Ishikawa (cell line): ENCODE measurements around the gene SPTBN5.

Experiments
- CEBPB ChIP-seq: IDR thresholded peaks from 2 replicates; pipeline ENCODE4 v1.6.1; 2012
- CREB1 ChIP-seq: IDR thresholded peaks from 2 replicates; pipeline ENCODE4 v1.6.1; 2012; ENCODE audit warnings: low read depth
- EGR1 ChIP-seq: IDR thresholded peaks from 2 replicates; pipeline ENCODE4 v1.6.1; 2012
- EP300 ChIP-seq: IDR thresholded peaks from 2 replicates; pipeline ENCODE4 v1.6.1; 2012; ENCODE audit warnings: borderline replicate concordance
- FOXM1 ChIP-seq: IDR thresholded peaks from 2 replicates; pipeline ENCODE4 v1.6.1; 2012; ENCODE audit warnings: low read depth, borderline replicate concordance
- NFIC ChIP-seq: IDR thresholded peaks from 2 replicates; pipeline ENCODE4 v1.6.1; 2012
- RAD21 ChIP-seq: IDR thresholded peaks from 2 replicates; pipeline ENCODE4 v1.6.1; 2012; ENCODE audit warnings: low read depth
- TAF1 ChIP-seq: IDR thresholded peaks from 2 replicates; pipeline ENCODE4 v1.6.1; 2012; ENCODE audit warnings: low read depth, mild to moderate bottlenecking
- TCF12 ChIP-seq: IDR thresholded peaks from 2 replicates; pipeline ENCODE4 v1.6.1; 2012; ENCODE audit warnings: low read depth
- TEAD4 ChIP-seq: IDR thresholded peaks from 2 replicates; pipeline ENCODE4 v1.6.1; 2012
- YY1 ChIP-seq: IDR thresholded peaks from 2 replicates; pipeline ENCODE4 v1.6.1; 2012; ENCODE audit warnings: low read depth
- ZBTB7A ChIP-seq: IDR thresholded peaks from 2 replicates; pipeline ENCODE4 v1.6.1; 2012; ENCODE audit warnings: low read depth
- TF ChIP-seq, protein P1 (sequence below): IDR thresholded peaks from 2 replicates; pipeline ENCODE4 v1.6.1; 2012
- TF ChIP-seq, protein P2 (sequence below): IDR thresholded peaks from 2 replicates; pipeline ENCODE4 v1.6.1; 2012; ENCODE audit warnings: low read depth, mild to moderate bottlenecking
- TF ChIP-seq, protein P3 (sequence below): IDR thresholded peaks from 2 replicates; pipeline ENCODE4 v1.6.1; 2012

Gene SPTBN5

DNA sequence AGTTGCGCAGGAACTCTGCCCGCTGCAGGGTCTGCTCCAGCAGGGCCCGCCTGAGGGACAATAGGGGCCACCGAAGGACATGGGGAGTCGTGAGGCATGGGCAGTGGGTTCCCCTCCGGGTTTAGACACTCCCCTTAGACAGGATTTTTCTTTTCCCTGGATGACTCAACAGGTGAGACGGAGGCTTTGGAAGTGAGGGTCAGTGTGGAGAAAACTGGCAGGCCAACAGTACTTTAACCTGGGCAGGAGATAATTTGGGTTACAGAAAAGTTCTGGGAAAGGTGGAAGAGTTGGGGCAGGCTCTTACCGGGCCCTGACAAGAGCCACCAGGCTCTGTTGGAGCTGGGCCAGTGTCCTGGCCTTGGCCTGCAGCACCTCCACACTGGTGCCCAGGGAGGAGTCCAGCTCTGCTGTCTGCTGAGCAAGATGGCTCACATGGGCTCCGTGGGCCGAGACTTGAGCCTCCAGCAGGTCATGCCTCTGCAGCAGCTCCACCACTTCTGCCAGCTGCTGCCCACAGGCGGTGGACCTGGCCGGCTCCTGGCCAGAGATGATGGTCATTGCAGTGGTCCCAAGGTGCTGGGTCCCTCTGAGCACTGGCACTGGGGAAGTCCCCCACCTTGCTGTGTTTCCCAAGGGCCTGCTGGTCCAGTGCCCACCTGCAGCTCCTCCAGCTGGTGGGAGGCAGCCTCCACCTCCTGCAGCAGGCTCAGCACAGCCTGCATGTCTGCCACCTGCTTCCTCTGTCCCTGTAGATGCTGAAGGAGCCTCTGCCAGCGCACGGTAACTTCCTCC, 11.0 kb downstream of the SPTBN5 start:
- no peak for TF ChIP-seq ZBTB7A
- no peak for TF ChIP-seq TEAD4
- TF ChIP-seq, protein P1, sequence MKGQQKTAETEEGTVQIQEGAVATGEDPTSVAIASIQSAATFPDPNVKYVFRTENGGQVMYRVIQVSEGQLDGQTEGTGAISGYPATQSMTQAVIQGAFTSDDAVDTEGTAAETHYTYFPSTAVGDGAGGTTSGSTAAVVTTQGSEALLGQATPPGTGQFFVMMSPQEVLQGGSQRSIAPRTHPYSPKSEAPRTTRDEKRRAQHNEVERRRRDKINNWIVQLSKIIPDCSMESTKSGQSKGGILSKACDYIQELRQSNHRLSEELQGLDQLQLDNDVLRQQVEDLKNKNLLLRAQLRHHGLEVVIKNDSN: no peak
- TF ChIP-seq EGR1: no peak
- TF ChIP-seq CEBPB: no peak
- TF ChIP-seq, protein P2, sequence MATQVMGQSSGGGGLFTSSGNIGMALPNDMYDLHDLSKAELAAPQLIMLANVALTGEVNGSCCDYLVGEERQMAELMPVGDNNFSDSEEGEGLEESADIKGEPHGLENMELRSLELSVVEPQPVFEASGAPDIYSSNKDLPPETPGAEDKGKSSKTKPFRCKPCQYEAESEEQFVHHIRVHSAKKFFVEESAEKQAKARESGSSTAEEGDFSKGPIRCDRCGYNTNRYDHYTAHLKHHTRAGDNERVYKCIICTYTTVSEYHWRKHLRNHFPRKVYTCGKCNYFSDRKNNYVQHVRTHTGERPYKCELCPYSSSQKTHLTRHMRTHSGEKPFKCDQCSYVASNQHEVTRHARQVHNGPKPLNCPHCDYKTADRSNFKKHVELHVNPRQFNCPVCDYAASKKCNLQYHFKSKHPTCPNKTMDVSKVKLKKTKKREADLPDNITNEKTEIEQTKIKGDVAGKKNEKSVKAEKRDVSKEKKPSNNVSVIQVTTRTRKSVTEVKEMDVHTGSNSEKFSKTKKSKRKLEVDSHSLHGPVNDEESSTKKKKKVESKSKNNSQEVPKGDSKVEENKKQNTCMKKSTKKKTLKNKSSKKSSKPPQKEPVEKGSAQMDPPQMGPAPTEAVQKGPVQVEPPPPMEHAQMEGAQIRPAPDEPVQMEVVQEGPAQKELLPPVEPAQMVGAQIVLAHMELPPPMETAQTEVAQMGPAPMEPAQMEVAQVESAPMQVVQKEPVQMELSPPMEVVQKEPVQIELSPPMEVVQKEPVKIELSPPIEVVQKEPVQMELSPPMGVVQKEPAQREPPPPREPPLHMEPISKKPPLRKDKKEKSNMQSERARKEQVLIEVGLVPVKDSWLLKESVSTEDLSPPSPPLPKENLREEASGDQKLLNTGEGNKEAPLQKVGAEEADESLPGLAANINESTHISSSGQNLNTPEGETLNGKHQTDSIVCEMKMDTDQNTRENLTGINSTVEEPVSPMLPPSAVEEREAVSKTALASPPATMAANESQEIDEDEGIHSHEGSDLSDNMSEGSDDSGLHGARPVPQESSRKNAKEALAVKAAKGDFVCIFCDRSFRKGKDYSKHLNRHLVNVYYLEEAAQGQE: no peak
- no peak for TF ChIP-seq NFIC
- no peak for TF ChIP-seq TAF1
- TF ChIP-seq, protein P3, sequence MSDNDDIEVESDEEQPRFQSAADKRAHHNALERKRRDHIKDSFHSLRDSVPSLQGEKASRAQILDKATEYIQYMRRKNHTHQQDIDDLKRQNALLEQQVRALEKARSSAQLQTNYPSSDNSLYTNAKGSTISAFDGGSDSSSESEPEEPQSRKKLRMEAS: no peak
- TF ChIP-seq CREB1: no peak
- TF ChIP-seq TCF12: no peak
- TF ChIP-seq RAD21: no peak
- no peak for TF ChIP-seq EP300
- no peak for TF ChIP-seq YY1
- TF ChIP-seq FOXM1: no peak

DNA sequence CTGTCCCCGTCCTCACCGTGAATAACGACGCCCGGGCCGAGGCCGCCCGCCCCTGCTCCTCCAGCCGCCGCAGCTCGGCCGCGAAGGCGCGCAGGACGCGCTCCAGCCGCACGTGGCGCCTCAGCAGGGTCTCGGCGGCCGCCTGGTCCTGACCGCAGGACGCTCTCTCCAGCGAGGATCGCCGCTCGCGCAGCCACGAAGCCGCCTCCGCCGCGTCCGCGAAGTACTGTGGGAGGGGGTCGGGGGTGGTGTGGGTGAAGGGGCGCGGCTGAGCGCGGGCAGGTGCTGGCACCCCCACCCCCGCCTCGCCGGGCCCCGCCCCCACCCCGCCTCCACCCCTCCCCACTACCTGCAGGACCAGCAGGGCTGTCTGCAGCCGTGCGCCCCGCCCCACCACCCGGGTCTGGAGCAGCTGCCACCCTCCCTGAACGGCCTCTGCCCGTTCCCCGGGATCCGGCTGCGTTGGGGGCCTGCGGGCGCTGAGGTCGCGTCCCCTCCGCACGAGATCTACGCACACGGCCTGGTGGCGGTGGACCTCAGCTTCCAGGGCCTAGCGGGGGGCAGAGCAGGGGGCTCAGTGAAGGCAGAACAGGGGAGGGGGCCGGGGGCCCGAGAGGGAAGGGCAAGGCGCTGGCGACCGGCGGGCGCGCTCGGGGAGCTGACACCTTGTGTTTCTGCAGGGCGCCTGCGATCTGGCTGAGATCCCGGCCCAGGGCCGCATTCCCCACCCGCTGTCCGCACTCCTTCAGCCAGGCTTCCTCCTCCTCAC, 11.7 kb downstream of the SPTBN5 start:
- TF ChIP-seq, protein P1: no peak
- TF ChIP-seq, protein P2: no peak
- TF ChIP-seq NFIC (no peak), CREB1 (no peak), TAF1 (no peak), ZBTB7A (no peak)
- TF ChIP-seq, protein P3: peak; percentile 85

DNA sequence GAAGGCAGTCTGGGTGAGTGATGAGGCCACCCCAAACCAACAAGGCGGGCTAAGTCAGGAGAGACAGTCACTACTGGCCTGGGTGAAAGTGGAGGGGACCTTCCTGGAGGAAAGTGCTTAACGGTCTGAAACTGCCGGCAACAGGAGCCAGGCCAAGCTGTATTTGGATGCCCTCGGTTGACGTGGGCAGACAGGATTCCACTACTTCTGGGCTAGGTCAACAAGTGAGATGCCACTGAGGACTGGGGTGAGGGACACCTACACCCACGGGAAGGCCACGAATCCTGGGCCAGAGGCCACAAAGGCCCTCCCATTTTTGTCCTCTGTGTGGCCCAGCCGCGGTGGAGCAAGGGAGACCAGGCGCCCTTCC, 12.3 kb downstream of the SPTBN5 start:
- no peak for TF ChIP-seq CEBPB
- TF ChIP-seq CREB1: no peak
- TF ChIP-seq FOXM1: no peak
- TF ChIP-seq, protein P3: no peak
- no peak for TF ChIP-seq ZBTB7A
- TF ChIP-seq TCF12: no peak
- no peak for TF ChIP-seq EP300
- TF ChIP-seq, protein P1: no peak
- no peak for TF ChIP-seq EGR1
- no peak for TF ChIP-seq RAD21
- no peak for TF ChIP-seq NFIC
- TF ChIP-seq, protein P2: no peak
- no peak for TF ChIP-seq TEAD4
- TF ChIP-seq YY1: no peak
- TF ChIP-seq TAF1: no peak
